OCI-LY1 (cell line): ENCODE results near the gene PIEZO1.

Experiments
- CTCF ChIP-seq: fragments of 200-600 bp; sonication (generic), shearing (Covaris generic); IDR thresholded peaks from 2 replicates; pipeline ENCODE4 v1.5.1; 2017; ENCODE audit warnings: mild to moderate bottlenecking, antibody characterized with exemption, low read length, moderate library complexity, mixed read lengths
- EZH2 ChIP-seq: fragments of 200-600 bp; sonication (generic), shearing (Covaris generic); IDR thresholded peaks from 2 replicates; pipeline ENCODE4 v1.8.0; 2017; ENCODE audit warnings: borderline replicate concordance, mixed run types, mild to moderate bottlenecking, antibody characterized with exemption, low read length, moderate library complexity, mixed read lengths

- no peak for TF ChIP-seq CTCF
- TF ChIP-seq EZH2, result no peak
These were observed 13.7 kb downstream of the PIEZO1 start for GRCh38 chr16:88771294-88771772.
